ENCODE measurements around the gene CSNK2A1. TPM values are rescaled to one million over a fixed set of nuclear protein-coding genes. Genes with fewer than 3 reads are reported as not detected.

The CSNK2A1 gene
- total and polyA plus RNA-seq, 12 donors: 18.9 to 192 (median 94.1) TPM

DNA sequence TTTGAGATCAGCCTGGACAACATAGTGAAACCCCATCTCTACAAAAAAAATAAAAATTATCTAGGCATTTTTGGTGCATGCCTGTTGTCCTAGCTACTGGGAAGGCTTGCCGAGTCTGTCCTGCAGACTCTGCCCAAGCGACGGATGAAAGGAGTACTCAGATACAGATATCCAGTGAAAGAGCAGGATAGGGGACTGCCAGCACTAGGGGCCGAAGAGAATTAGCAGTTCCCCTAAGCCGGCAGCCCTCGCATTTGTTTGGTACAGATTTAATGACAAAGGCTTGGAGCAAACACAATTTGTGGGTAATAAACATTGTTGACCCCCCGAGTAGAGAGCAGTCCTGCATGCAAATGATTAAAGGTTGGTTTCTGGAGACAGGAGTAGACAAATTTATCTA is 75.8 kb downstream of the CSNK2A1 start:
- Histone ChIP-seq H3K27ac (no peak overlapping the region), H3K4me1 (replicated peaks in 1 of 2) (peaks cover 0 to 5% of the 10 kb centered on the region in 2 donors), H3K4me3 (no peak overlapping the region), H3K9me3 (replicated peaks in 1 of 3) (no peaks in the 10 kb centered on the region), H3K36me3 (replicated peaks in 1 of 2) (no peaks in the 10 kb centered on the region), H3K27me3 (no peaks in the 10 kb centered on the region)
- no peak for DNase-seq
- 74 to 89% (median 88%) methylated on average over 7 of the region's 7 CpGs for WGBS, 4 donors
- no peak for TF ChIP-seq POLR2A (IDR thresholded peaks at IDR 0.05)
- TF ChIP-seq, protein P1, sequence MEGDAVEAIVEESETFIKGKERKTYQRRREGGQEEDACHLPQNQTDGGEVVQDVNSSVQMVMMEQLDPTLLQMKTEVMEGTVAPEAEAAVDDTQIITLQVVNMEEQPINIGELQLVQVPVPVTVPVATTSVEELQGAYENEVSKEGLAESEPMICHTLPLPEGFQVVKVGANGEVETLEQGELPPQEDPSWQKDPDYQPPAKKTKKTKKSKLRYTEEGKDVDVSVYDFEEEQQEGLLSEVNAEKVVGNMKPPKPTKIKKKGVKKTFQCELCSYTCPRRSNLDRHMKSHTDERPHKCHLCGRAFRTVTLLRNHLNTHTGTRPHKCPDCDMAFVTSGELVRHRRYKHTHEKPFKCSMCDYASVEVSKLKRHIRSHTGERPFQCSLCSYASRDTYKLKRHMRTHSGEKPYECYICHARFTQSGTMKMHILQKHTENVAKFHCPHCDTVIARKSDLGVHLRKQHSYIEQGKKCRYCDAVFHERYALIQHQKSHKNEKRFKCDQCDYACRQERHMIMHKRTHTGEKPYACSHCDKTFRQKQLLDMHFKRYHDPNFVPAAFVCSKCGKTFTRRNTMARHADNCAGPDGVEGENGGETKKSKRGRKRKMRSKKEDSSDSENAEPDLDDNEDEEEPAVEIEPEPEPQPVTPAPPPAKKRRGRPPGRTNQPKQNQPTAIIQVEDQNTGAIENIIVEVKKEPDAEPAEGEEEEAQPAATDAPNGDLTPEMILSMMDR (IDR thresholded peaks at IDR 0.05): no peak
- intact Hi-C loops (cut with DNase I): loop anchor here in 1 of 2 donors (5.0 kb wide), 1 partner anchor 105 kb away; no protein-coding TSS in a partner anchor

DNA sequence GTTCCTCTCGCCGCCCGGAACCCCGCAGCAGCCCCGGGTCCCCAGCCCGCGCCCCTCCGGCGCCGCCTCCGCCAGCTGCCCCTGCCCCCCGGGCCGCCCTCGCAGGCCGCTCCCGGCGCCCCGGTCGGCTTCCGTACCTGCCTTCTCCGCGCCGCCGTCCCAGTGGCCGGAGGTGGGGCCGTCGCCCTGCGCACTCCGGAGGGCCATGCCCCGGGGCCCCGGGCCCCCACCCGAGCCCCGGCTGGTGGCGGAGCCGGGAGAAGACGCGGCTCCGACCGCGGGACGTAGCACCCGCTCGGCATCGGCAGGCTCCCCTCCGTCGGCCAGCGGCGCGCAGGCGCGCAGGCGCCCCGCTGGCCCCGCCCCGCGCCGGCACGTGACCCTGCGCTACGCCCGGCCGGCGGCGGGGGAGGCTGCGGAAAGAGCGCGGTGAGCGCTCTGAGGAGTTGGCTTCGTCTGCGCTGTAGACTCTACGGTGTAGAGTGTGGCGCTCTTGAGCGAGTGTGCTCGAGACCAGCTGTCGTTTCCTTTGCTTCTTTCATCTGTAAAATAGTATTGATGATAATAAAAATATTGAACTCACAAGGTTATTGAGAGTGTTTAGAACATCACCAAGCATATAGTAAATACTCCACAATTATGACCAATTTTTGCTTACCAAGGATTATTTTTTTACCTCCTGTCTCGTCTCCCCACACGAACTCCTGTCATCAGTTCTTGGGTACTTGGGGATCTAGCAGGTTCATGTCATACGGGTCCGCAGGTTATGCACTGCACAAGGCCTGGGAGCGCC is 81.2 kb downstream of the CSNK2A1 start, which contains the start of gene TBC1D20:
Gene TBC1D20, minus strand, starts transcription at position 335 of the 793 bp plus-strand sequence. Its CDS starts 128 bp downstream, at position 207.
- Histone ChIP-seq H3K27me3 (no peaks in the 10 kb centered on the region), H3K4me3 (peak within 1 kb of the TSS; percentile 51 to 99 (median 82)), H3K27ac (peak within 1 kb of the TSS; percentile 58 to 97 (median 94)), H3K9me3 (replicated peaks in 1 of 3) (no peaks in the 10 kb centered on the region), H3K36me3 (replicated peaks in 1 of 2) (no peaks in the 10 kb centered on the region), H3K4me1 (replicated peaks in 1 of 2) (peaks cover 22 to 41% of the 10 kb centered on the region in 2 donors)
- DNase-seq: peak; percentile 82 to 88 (median 84)
- intact Hi-C loops (cut with DNase I): no loop called here
- TF ChIP-seq, protein P1 (IDR thresholded peaks at IDR 0.05): peak in 1 of 6 experiments; percentile 18
- peak; percentile 72 to 82 for TF ChIP-seq POLR2A (IDR thresholded peaks at IDR 0.05)
- WGBS, 4 donors: 0 to 1% (median 0%) methylated on average over 12 to 80 of the region's 80 CpGs

DNA sequence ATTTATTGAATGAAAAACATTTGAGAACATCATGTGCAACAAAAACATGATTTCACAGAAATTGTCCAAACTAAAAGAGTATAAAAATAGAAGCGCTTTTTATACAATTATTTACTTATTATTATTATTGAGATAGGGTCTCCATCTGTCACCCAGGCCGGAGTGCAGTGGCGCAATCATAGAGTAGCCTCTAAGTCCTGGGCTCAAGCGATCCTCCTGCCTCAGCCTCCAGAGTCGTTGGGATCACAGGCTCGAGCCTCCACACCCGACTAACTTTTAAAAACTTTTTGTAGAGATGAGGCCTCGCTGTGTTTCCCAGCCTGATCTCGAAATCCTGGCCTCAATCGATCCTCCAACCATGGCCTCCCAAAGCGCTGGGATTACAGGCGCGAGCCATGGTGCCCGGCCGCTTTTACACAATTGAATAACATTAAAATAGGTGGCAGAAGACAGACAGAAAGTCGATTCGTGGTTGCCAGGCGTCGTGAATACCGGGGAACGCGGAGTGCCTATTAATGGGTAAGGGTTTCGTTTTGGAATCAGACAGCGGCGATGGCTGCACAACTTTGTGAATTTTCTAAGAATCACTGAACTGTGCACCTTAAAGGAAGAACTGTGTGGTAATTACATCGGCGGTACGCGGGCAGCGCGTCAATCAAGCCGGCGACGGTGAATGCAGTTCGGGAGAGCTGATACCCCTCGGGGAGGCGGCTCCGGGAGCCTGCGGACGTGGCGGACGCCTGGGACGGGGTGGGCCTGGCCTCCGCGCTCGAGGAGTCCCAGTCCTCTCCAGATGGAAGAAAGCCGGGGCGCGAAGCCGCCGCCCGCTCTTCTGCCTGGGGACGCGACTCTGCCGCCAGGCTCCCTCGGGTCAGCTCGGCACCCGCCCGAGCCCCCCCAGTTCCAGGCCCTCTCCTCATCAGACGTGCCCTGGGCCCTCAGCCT is 82.1 kb downstream of the CSNK2A1 start:
- peak; percentile 46 to 72 (median 64) for DNase-seq
- Histone ChIP-seq H3K4me1 (replicated peaks in 1 of 2) (peaks cover 22 to 41% of the 10 kb centered on the region in 2 donors), H3K4me3 (peak overlapping the region; percentile 51 to 99 (median 82)), H3K27ac (peak overlapping the region; percentile 58 to 97 (median 94)), H3K9me3 (replicated peaks in 1 of 3) (no peaks in the 10 kb centered on the region), H3K27me3 (no peaks in the 10 kb centered on the region), H3K36me3 (replicated peaks in 1 of 2) (no peaks in the 10 kb centered on the region)
- intact Hi-C loops (cut with DNase I): no loop called here
- TF ChIP-seq POLR2A (IDR thresholded peaks at IDR 0.05): no peak
- TF ChIP-seq, protein P1 (IDR thresholded peaks at IDR 0.05): no peak
- 8 to 11% (median 9%) methylated on average over 40 to 60 of the region's 60 CpGs for WGBS, 4 donors

DNA sequence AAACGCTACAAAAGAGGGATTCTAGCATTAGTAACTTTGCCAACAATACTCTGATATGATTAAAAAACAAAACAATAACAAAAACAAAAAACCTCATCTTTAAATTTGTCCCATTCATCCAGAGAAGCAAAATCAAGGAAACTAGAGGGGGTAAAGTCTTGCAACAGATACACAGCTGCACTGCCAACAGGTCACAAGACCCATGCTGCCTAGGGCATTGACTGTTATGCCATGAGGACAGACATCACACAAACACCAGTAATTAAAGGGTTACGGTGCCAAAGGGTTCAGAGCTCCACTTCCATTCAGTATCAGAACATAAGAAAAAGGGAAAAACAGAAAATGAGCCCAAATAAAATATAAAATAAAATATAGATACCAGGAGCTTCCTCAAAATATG is 82.9 kb downstream of the CSNK2A1 start:
- Histone ChIP-seq H3K4me3 (peak overlapping the region in 1 of 4 donors; percentile 99), H3K4me1 (replicated peaks in 1 of 2) (peaks cover 22 to 41% of the 10 kb centered on the region in 2 donors), H3K27ac (peak overlapping the region in 2 of 5 donors; percentile 82 to 94), H3K9me3 (replicated peaks in 1 of 3) (no peaks in the 10 kb centered on the region), H3K27me3 (no peaks in the 10 kb centered on the region), H3K36me3 (replicated peaks in 1 of 2) (no peaks in the 10 kb centered on the region)
- TF ChIP-seq, protein P1 (IDR thresholded peaks at IDR 0.05): no peak
- TF ChIP-seq POLR2A (IDR thresholded peaks at IDR 0.05): no peak
- DNase-seq: peak in 4 of 7 donors; percentile 62 to 68 (median 65)
- 22 to 36% (median 27%) methylated on average over 2 of the region's 2 CpGs for WGBS, 4 donors
- intact Hi-C loops (cut with DNase I): no loop called here

Measured in adrenal gland (tissue), 12 donors.